Stimulated activated CD4-positive, alpha-beta T cell treated with anti-CD3 and anti-CD28 coated beads, TNF-alpha, amount 100 ng/mL, for 48 hours (primary cell): ENCODE data around the gene RTN4R.
A peak's percentile ranks its signal among the peaks of the same experiment; 100 is the strongest.

Experiments used
- DNase-seq, 3 donors: peaks; one replicate each; pipeline ENCODE4 v3.0.0-alpha.2; 2020; ENCODE audit warnings: low read depth in 3 of 3

The RTN4R gene

GRCh38 chr22:20242393-20243175 is 25.5 kb downstream of the RTN4R start:
- no peak for DNase-seq

- no peak for DNase-seq
Measured at GRCh38 chr22:20241579-20242392, 26.3 kb downstream of the RTN4R start.

- no peak for DNase-seq
Measured at GRCh38 chr22:20240900-20241299, 27.2 kb downstream of the RTN4R start.

DNA sequence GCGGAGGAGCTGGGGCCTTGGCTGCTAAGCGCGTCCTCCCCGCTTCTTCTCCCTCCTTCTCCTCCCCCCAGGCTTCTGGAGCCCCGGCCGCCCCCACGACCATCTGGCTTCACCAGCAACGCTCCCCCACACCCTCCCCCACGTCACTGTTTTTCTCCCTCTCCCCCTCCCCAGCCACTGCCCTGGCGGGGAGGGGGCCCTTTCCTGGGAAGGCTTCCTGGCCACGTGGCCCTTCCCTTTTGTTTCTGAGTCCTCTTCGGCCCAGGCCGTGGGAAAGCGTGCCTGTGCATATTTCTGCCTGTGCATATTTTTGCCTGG is 27.7 kb downstream of the RTN4R start:
- no peak for DNase-seq

- no peak for DNase-seq
Measured at GRCh38 chr22:20239676-20240446, 28.3 kb downstream of the RTN4R start.

GRCh38 chr22:20238901-20239675 is 29.0 kb downstream of the RTN4R start:
- no peak for DNase-seq

- peak; percentile 26 to 47 (median 39) for DNase-seq
Measured at GRCh38 chr22:20238536-20238900, 29.6 kb downstream of the RTN4R start.

DNA sequence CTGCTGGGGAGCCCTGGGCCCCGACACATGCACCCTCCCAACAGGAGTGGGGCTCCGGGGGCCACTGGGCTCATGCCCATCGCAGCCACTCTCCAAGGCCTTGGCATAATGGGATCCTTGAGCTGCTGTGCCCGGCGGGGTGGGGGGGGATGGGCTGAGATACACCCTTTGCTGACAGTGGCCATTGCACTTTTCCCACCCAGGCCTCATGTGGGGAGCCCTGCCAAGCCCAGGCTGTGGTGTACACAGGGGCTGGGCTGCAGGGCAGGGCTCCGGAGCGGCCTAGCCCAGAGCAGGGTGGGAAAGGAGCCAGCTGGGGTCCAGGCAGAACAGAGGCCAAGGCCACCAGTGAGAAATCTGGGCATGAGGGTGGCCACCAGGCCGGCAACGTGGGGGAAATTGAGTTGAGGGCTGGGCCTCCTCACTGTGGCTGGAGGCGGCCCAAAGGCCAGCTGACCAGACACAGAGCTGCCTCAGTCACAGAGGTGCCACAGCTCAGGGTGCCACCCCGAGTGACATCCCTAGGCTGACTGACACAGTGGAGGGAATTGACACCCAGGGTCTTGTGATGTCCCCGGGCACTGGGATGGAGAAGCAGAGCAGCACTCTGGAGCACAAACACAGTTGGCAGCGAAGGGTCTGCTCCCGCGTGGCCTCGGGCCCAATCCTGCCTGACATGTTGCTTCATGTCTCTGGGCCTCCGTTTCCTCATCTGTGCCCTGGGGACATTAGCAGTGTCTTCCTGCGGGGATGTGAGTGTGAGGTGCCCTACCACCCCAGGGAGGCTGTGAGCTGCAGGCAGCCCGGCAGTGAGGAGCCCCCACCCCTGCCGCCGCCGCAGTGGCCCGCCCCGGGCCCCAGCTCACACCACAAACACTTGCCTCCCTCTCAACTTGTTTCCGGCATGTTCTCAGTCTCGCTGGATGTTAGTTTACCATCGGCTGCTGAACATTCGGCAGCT is 30.4 kb downstream of the RTN4R start:
- DNase-seq, result no peak

GRCh38 chr22:20236052-20236717 is 31.9 kb downstream of the RTN4R start:
- DNase-seq, result no peak

DNA sequence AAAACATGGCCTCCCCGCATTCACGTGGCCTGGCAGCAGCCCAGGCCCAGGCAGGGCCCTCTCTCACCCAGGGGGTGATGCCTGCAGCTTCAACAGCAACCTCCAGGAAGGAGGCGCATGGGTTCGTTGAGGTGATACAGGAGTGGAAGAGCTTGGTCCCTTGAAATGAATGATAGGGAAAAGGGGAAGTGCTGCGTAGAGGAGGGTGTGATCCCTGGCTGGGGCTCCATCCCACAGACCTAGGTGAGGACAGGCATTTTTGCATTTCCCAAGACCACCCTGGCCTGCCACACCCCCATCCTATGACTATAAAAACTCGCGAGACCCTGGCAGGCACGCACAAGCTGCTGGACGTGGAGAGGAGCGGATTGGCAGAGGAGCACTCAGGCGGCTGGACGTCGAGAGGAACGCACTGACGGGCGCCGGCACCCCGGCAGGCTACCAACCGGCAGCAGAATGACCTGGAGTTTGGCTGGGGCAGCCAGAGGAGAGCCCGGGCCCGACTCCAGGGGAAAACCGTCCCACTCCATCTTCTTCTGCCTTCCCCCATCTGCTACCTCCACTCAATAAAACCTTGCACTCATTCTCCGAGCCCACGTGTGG is 32.6 kb downstream of the RTN4R start:
- no peak for DNase-seq

DNA sequence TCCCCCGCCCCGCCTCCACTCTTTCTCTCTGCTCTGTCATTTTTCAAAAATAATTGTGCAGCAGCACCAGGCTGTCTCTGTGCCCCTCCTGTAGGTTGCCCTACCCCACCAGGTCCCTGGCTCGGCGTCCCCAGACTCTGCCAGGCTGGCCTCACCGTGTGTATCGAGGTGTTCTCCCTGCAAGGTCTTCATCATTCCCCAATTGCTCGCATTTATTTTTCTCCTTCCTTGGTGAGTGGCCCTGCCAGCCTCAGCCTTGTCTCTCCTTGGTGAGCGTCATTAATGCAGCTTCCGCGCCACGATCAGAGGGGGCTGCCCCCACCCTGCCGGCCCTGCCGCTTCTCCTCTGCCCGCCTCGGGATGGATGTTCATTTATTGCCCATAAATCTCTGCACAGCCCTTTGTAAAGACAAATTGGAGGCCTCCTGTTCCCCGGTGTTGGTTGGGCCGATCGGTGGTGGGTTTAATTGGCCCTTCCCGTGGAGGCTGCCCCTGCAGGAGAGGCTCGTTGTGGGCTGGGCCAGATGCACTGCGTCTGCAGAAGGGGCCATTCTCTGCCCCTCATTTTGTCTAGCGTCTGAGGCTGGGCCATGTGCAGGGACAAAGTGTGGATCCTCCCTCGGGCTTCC is 33.2 kb downstream of the RTN4R start:
- DNase-seq, result no peak

DNA sequence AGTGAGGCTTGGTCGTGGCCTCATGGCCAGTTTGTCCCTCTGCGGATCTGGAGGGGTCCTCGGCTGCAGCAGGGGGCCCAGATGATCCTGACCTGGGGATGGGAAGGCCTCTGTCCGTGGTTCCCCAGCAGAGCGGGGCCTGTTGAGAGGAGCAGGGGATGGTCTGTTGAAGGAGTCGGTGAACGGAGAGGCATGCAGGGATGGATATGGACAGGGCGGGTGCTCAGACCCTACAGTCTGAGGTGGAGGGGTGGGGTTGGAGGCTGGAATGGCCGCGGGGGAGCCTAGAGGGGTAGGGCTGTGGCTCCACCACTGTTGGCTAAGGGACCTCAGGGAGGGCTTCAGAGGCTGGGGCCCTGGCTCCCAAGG is 33.8 kb downstream of the RTN4R start:
- no peak for DNase-seq

DNA sequence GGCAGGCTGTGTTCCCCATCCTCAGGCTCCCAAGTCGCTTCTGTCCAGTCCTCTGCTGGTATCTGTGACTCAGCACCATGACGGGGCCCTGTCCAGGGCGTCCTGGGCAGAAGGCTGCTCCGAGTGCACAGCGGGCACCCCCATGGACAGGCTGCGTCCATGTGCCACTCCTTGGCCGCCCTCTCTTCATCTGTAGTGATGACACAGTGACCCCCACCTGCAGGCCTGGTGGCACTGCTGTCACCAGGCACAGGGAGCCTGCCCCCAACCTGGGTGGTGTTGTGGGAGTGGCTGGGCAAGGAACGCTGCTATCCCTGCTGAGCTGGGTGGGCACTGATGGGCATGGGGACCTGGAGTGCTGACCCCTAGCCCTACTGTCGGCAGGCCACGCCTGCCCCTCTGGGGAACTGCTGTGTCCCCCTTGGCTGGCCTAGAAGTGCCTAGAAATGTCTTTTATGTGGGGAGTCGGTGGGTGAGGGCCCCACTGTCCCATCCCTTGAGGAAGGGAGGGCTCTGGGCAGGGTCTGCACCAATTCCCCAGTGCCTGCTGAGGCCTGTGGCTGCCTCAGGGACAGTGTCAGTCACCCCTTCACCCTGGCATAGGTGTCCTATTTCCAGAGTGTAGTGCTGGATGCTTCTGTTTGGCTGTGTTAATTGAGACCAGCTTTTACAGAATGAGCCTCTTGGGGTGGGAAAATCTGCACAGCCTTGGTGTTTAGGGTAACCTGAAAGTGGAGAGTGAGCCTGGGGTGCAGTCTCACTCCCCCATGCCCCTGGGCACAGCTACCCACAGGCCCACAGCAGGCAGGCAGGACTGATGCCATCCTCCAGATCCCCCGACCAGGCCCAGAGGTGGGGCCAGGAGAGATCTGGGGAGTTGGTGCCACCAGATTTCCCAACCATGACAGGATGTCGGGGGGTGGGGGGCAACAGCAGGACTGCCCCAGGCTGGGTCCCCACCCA is 34.5 kb downstream of the RTN4R start:
- no peak for DNase-seq

- no peak for DNase-seq
Measured at GRCh38 chr22:20232781-20233180, 35.3 kb downstream of the RTN4R start.

DNA sequence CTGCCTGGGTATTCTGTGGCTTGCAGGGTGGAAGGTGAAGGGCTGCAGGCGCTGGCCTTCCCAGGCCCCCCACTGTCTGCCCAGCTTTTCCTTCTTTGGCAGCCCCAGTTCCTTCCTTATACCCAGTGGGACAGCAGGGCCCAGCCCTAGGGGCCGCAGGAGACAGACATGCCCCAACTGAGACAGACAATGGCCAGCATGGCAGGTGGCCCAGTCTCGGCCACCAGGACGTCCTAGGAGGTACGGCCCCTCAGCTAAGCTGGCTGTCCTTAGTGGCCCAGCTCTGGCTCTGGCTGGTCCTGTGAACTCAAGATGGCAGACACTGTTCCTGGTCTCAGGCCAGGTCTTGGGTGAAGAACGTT is 35.9 kb downstream of the RTN4R start:
- no peak for DNase-seq

GRCh38 chr22:20231514-20232236 is 36.4 kb downstream of the RTN4R start:
- no peak for DNase-seq

DNA sequence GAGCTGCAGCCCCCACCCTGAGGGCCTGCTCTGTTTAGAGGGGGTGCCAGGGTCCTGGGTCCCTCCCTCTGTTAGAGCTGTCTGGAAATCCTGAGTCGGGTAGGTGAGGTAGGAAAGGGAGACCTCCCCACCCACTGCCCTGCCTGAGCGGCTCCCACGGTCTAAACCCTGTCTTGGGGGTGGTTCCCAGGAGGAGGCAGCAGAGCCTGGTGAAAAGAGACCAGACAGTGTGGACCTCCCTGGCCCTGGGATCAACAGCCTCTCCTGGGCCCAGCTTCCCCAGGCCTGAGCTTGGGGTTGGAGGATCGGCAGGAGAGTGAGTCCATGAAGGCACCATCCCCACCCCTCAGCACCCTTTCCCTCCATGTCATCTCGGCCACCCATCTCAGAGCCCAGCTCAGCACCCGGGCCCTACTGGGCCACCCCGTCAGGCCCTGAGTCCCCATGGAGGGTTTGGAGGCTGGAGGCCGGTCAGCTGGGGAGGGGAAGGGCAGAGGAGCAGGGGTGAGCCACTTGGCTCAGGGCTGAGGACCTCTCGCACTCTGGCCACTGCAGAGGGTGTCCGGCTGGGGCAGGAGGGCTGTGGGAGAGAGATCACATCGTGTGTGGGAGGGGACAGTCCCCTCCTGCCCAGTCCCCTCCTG is 37.2 kb downstream of the RTN4R start:
- no peak for DNase-seq
